Thyroid gland (tissue), 4 donors: ENCODE results near the gene POU2F3. TPM values are rescaled to one million over a fixed set of nuclear protein-coding genes. Genes with fewer than 3 reads are reported as not detected.

Experiments
- DNase-seq, 2 donors: peaks; one replicate each; pipeline ENCODE4 v3.0.0-alpha.2; 2019
- H3K27ac ChIP-seq, 3 donors: fragments of 200-600 bp; sonication (generic); 1 replicate in 2 of 3; 2 replicates in 1 of 3; pipeline ENCODE4 v1.5.1; 2016 to 2019; ENCODE audit warnings: mild to moderate bottlenecking in 1 of 3, moderate library complexity in 1 of 3
- H3K27me3 ChIP-seq: fragments of 200-600 bp; sonication (generic); one replicate; pipeline ENCODE4 v1.5.1; 2019
- H3K36me3 ChIP-seq, 2 donors: fragments of 200-600 bp; sonication (generic); one replicate each; pipeline ENCODE4 v1.5.1; 2016 to 2019
- H3K4me1 ChIP-seq, 2 donors: fragments of 200-600 bp; sonication (generic); one replicate each; pipeline ENCODE4 v1.5.1; 2017 to 2019
- H3K4me3 ChIP-seq, 3 donors: fragments of 200-600 bp; sonication (generic); replicated peaks in 1 of 3; 1 replicate in 2 of 3; 2 replicates in 1 of 3; pipeline ENCODE4 v1.5.1; 2016; ENCODE audit warnings: mild to moderate bottlenecking in 1 of 3
- H3K9me3 ChIP-seq: fragments of 200-600 bp; sonication (generic); one replicate; pipeline ENCODE4 v1.5.1; 2017
- POLR2A ChIP-seq, 2 donors: fragments of 450-650 bp; IDR thresholded peaks; one replicate each; pipeline ENCODE4 v1.6.1; 2017; ENCODE audit warnings: antibody characterized with exemption in 2 of 2, mild to moderate bottlenecking in 2 of 2, moderate library complexity in 1 of 2
- WGBS, 2 donors: methylation state at CpG; one replicate each; pipeline ENCODE4 v1.1.5; 2017; 5-methylcytosine and 5-hydroxymethylcytosine counted together
- intact Hi-C: fragments of 100-400 bp; cut with DNase I; formaldehyde crosslinking; loops from one replicate; pipeline ENCODE4 v1.15.1; 2023
- total RNA-seq, 4 donors: library from RNA; depleted of rRNA; stranded (reverse); fragments of >200 nt; gene quantifications; one replicate each; pipeline ENCODE4 v1.2.3, GENCODE V29; 2016
- TF ChIP-seq, protein P1 (sequence below), 6 experiments: fragments of 200-600 bp in 3 of 6; fragments of 450-650 bp in 3 of 6; sonication (generic) in 3 of 6; IDR thresholded peaks; one replicate each; pipeline ENCODE4 v1.5.1; 2016 to 2019; ENCODE audit warnings: antibody characterized with exemption in 6 of 6, mild to moderate bottlenecking in 2 of 6, inconsistent platforms in 1 of 6, moderate library complexity in 1 of 6

Gene POU2F3
- total RNA-seq, 4 donors from 2014 or later, result 1.2 to 2.3 (median 1.8) TPM

DNA sequence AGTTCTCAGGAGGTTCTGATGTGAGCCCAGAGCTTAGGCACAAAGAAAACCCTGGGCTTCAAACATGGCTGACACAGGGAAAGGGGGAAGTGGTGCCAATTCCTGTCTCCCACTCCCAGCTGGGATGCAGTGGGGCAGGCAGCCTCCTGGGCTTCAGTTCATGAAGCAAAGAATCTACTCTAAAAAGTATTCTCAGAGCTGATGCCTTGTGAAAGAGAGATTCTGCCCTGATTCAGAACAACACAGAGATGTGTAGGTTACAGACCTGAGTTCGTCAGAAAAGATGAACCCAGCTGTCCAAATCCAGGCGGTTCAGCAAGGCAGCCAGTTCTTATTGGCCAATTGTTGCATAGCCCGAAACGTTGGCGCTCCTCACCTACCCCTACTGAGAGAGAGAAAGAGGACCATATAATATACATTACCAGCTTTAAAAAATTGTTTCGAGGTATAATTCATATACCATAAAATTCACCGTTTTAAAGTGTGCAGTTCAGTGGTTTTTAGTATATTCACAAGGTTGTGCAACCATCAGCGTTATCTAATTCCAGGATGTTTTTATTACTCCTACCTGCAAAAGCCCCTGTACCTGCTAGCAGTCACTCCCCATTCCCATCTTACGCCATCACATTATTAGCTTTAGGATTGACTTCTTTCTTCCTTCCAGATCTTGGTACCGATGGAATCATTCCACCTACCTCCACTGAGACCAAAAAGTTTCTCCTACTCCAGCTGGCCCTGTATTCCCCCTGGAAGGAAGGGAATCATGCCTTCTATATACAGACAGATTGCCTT, 77.9 kb downstream of the POU2F3 start:
- WGBS, 2 donors, result 89 to 90% methylated on average over 10 of the region's 10 CpGs
- H3K9me3 ChIP-seq, result no peaks in the 10 kb centered on the region
- no peaks in the 10 kb centered on the region for H3K36me3 ChIP-seq
- no peaks in the 10 kb centered on the region for H3K27me3 ChIP-seq
- H3K4me3 ChIP-seq, result no peak overlapping the region
- H3K4me1 ChIP-seq, result peaks cover 28 to 30% of the 10 kb centered on the region in 2 donors
- peak overlapping the region; percentile 49 to 92 (median 86) for H3K27ac ChIP-seq
- intact Hi-C loops, result no loop called here
- TF ChIP-seq, protein P1, sequence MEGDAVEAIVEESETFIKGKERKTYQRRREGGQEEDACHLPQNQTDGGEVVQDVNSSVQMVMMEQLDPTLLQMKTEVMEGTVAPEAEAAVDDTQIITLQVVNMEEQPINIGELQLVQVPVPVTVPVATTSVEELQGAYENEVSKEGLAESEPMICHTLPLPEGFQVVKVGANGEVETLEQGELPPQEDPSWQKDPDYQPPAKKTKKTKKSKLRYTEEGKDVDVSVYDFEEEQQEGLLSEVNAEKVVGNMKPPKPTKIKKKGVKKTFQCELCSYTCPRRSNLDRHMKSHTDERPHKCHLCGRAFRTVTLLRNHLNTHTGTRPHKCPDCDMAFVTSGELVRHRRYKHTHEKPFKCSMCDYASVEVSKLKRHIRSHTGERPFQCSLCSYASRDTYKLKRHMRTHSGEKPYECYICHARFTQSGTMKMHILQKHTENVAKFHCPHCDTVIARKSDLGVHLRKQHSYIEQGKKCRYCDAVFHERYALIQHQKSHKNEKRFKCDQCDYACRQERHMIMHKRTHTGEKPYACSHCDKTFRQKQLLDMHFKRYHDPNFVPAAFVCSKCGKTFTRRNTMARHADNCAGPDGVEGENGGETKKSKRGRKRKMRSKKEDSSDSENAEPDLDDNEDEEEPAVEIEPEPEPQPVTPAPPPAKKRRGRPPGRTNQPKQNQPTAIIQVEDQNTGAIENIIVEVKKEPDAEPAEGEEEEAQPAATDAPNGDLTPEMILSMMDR (IDR thresholded peaks at IDR 0.05), result no peak
- no peak for TF ChIP-seq POLR2A (IDR thresholded peaks at IDR 0.05)
- no peak for DNase-seq

DNA sequence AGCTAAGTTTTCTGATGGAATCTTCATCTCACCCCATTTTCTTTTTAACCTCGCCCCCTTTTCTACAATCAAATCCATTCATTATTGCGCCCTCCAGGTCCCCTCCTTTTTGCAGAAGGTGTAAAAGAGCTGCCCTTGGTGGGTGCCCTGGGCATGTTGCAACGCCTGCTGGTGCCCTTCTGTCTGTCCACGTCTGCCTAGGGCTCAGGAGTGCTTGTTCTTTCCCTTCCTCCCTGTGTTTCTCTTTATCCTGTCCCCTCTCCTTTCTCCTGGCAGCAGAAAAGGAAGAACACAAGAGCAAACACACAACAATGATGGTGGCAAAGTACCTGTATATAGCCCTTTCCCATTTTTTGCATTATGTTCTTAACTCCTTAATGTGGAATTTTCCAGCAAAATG, 79.0 kb downstream of the POU2F3 start:
- Histone ChIP-seq H3K9me3 (no peaks in the 10 kb centered on the region), H3K27me3 (no peaks in the 10 kb centered on the region), H3K36me3 (no peaks in the 10 kb centered on the region), H3K4me1 (peaks cover 28 to 30% of the 10 kb centered on the region in 2 donors), H3K27ac (no peak overlapping the region), H3K4me3 (no peak overlapping the region)
- WGBS, 2 donors, result 91 to 94% methylated on average over 4 of the region's 4 CpGs
- intact Hi-C loops, result no loop called here
- no peak for DNase-seq
- no peak for TF ChIP-seq POLR2A (IDR thresholded peaks at IDR 0.05)
- TF ChIP-seq, protein P1 (IDR thresholded peaks at IDR 0.05), result no peak

DNA sequence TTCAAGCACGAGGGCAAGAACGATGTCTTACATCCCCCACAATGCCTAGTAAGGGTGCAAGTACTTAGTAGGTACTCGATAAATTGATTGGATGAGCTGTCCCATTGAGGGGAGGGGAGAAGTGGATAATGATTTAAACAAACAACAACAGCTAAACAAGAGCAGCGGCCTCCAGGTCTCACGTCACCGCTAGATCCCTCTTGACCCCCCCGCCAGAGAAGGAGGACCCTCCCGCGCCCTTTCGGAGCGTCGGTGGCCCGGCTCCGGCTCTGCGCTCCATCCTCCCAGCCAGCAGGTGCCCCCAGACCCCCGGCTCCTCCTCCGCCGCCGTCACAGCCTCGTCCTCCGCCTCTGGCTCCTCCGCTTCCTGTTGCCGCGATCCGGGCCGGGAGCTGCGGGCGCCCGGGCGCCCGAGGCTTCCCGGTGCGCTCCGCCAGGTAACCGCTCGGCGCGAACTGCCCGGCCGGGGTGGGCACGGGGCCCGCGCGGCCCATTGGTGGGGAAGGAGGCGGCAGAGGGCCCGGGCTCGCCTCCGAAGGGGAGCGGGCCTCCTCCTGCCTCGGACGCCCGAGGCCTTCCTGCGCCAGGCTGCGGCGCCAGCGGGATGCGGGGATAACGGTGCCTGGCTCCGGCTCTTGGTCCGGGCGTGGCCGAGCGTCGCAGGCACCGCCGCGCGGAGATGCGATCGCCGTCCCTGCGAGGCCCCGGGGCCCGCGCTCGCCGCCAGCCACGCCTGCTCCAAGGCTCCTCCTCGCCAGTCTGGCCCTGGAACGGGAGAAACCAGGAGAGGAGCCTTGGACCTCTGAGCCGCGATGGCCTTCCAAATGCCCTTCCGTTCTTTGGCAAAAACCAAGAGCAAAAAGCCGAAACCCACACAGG, 85.2 kb downstream of the POU2F3 start, which contains the start of gene TLCD5:
TLCD5 (plus strand) TSS at position 368 of the 879 bp plus-strand sequence. CDS start 2,143 bp downstream, outside the sequence.
- Histone ChIP-seq H3K4me3 (peak within 1 kb of the TSS; percentile 49 to 78 (median 72)), H3K4me1 (peaks cover 19% of the 10 kb centered on the region in 2 donors), H3K27me3 (no peaks in the 10 kb centered on the region), H3K36me3 (peaks cover 3 to 7% of the 10 kb centered on the region in 2 donors), H3K27ac (peak within 1 kb of the TSS; percentile 93 to 97 (median 96)), H3K9me3 (no peaks in the 10 kb centered on the region)
- TF ChIP-seq, protein P1 (IDR thresholded peaks at IDR 0.05), result peak in 2 of 6 experiments; percentile 6 to 8
- TF ChIP-seq POLR2A (IDR thresholded peaks at IDR 0.05), result peak in 1 of 2 donors; percentile 84
- 1 to 2% methylated on average over 42 to 45 of the region's 84 CpGs for WGBS, 2 donors
- intact Hi-C loops, result no loop called here
- DNase-seq, result peak; percentile 73

DNA sequence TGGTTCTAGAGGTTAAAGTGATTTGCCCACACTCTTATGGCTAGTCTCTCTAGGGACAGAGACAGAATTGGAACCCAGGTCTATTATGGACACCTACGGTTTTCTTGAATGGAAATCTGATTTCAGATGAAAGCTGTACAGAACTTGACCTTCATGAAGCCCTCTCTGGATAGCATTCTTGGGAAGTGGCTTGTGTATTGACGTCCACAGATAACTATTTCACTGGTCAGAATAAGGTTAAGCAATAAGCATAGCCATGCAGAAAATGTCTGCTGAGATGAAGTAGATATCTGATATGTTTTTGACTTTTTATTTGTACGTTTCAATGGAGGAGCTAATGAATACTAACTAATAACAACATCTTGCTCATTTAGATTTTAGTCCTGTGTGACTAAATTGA, 86.3 kb downstream of the POU2F3 start:
- H3K27ac ChIP-seq, result peak overlapping the region; percentile 93 to 97 (median 96)
- peaks cover 7 to 8% of the 10 kb centered on the region in 2 donors for H3K36me3 ChIP-seq
- intact Hi-C loops, result no loop called here
- no peak for TF ChIP-seq POLR2A (IDR thresholded peaks at IDR 0.05)
- TF ChIP-seq, protein P1 (IDR thresholded peaks at IDR 0.05), result no peak
- no peak for DNase-seq
- H3K4me1 ChIP-seq, result peaks cover 19% of the 10 kb centered on the region in 2 donors
- H3K27me3 ChIP-seq, result no peaks in the 10 kb centered on the region
- 74 to 81% methylated on average over 3 of the region's 3 CpGs for WGBS, 2 donors
- H3K9me3 ChIP-seq, result no peaks in the 10 kb centered on the region
- peak overlapping the region in 1 of 3 donors; percentile 78 for H3K4me3 ChIP-seq
